PFSK-1 (cell line): ENCODE data around the gene HUS1B.

Experiments used
- POLR2AphosphoS5 ChIP-seq: IDR thresholded peaks from 2 replicates; pipeline ENCODE4 v1.6.1; 2012; ENCODE audit warnings: low read depth, mild to moderate bottlenecking, control low read depth, low read length, moderate library complexity
- TAF1 ChIP-seq: IDR thresholded peaks from 2 replicates; pipeline ENCODE4 v1.6.1; 2012; ENCODE audit warnings: low read length, control low read depth, borderline replicate concordance; ENCODE audit not compliant: insufficient read depth

- TF ChIP-seq POLR2AphosphoS5: no peak
- TF ChIP-seq TAF1: no peak
These were observed 17.5 kb upstream of the HUS1B start for GRCh38 chr6:674406-674805.
